ENCODE results near the gene BBS5.

Gene BBS5

DNA sequence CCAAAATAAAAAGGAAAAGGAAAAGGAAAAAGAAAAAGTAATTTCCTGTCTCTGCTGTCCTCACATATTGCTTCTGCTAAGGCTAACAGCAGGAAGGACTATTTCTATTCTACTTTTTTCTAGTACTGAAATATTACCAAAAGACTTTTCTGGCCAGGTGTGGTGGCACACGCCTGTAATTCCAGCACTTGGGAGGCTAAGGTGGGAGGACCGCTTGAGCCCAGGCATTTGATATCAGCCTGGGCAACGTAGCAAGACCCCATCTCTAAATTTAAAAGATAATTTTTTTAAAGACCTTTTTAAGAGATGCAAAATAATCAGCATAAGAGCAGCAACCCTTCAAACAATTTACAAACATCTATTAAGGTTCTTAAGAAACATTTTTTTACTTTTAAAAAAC is 63.1 kb downstream of the BBS5 start:
- Histone ChIP-seq H3K36me3 (ENCODE audit: control insufficient read depth, insufficient read depth, low read length) (peaks cover 34% of the 10 kb centered on the region), H3K9me3 (ENCODE audit: control insufficient read depth, low read length) (no peaks in the 10 kb centered on the region), H3K27ac (ENCODE audit: low read depth, low read length, severe bottlenecking) (no peak overlapping the region), H3K4me3 (ENCODE audit: extremely low read depth, insufficient read depth, low read length, poor library complexity, severe bottlenecking) (no peak overlapping the region), H3K4me1 (ENCODE audit: control insufficient read depth, insufficient read depth, low read length, poor library complexity, severe bottlenecking) (no peaks in the 10 kb centered on the region)
- 60% methylated on average over 1 of the region's 3 CpGs; no CpG with 5 or more reads in 1 of the 2 experiments for WGBS, 2 experiments (ENCODE audit: insufficient coverage in 2 of 2)

DNA sequence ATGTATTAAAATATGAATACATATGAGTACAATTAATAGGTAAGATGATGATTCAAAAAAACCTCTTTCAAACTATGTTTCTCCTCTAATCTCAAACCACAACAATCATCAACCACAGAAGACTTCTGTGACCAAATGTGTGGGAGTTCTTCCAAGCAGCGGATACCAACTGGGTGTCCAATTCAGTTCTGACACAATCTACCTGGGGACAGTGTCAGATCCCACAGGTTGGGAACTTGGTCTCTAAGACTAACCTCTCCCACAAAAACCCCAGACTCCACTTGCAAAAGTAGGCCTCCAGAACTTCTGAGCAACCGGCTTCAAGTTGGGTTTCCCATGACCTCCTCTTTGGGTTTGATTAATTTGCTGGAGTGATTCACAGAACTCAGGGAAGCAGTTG is 67.5 kb downstream of the BBS5 start:
- Histone ChIP-seq H3K4me3 (ENCODE audit: extremely low read depth, insufficient read depth, low read length, poor library complexity, severe bottlenecking) (no peak overlapping the region), H3K4me1 (ENCODE audit: control insufficient read depth, insufficient read depth, low read length, poor library complexity, severe bottlenecking) (no peaks in the 10 kb centered on the region), H3K36me3 (ENCODE audit: control insufficient read depth, insufficient read depth, low read length) (peaks cover 50% of the 10 kb centered on the region), H3K27ac (ENCODE audit: low read depth, low read length, severe bottlenecking) (no peak overlapping the region), H3K9me3 (ENCODE audit: control insufficient read depth, low read length) (no peaks in the 10 kb centered on the region)
- WGBS, 2 experiments (ENCODE audit: insufficient coverage in 2 of 2): 100% methylated on average over 1 to 2 of the region's 2 CpGs
